HG02798 (cell line): ENCODE results near the gene RGPD8.
"Not testable (repeated sequence)": the region's sequence is repeated elsewhere in the genome, so short reads cannot be mapped to it uniquely, and the experiment has no call there.

Experiments
- ATAC-seq: cut with Tn5 transposase; IDR thresholded peaks from one replicate; pipeline ENCODE4 v1.9.1; 2021; ENCODE audit warnings: mild to moderate bottlenecking; ENCODE audit not compliant: unreplicated experiment, poor library complexity

The RGPD8 gene

DNA sequence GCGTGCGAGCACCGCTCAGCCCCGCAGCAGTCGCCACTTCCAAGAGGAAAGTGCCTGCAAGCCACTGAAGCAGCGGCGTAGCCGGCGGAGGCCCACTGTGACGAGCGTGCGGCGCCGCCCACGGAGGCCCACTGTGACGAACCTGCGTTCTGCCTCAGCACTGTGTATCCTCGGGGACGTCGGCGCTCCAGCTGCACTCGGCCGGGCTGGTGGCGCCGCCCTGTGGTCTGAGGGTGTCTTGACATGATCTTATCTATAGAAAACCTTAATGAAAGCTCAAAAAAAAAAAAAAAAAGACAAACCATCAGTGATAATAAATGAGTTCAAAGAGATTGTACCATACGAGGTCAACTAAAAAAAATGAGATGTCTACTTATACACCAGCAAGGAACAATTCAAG is at the start of gene RGPD8:
RGPD8 (minus strand) TSS at position 166 of the 400 bp plus-strand sequence. CDS start 192 bp downstream, outside the sequence.
- ATAC-seq = peak; percentile 99

DNA sequence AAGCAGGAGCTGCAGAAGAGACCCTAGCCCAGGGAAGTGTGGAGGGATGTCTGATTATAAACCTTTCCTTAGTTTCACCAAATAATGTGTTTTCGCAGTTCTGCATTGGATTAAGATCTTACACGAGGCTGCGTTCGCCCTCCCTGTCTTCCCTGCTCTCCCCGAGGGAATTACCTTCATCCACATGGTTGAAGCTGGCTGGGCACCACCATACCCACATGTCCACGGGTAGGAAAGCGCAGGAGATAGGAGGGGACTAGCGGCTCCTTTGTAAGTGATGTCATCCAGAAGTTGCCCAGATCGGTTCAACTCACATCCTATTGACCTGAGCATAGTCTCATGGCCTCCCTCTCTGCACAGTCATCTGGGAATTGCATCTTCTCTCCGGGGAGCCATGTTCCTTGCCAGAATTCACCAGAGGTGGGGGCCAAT is 49.6 kb upstream of the RGPD8 start:
- ATAC-seq = no peak

DNA sequence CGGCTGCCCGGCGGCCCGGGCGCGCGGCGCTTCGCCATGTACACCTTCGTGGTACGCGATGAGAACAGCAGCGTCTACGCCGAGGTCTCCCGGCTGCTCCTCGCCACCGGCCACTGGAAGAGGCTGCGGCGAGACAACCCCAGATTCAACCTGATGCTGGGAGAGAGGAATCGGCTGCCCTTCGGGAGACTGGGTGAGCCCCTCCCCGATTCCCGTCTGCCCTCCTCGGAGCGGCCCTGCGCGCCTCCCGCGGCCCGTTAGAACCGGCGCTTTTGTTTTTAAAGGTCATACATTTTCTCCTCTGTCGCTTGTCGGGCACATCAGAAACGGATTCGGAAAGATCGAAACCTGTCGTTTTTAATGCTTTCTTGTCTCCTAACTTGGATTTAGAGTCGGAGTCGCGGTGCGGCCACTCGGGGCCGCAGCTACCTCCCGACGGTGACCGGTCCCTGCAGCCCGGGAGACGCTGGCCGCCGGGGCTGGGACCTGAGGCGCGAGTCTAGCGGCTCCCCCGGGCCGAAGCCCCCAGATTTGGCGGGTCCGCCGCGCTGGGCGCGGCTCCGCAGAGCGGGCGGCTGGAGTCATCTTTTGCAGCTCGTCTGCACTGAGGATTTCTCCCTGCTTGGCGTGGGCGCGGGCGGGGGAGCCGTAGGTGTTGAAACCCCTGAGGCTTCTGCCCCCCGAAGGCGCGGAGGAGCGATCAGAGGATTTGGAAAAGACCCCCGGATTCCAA is 49.0 kb upstream of the RGPD8 start:
- ATAC-seq = no peak

GRCh38 chr2:112481528-112482233 is 48.2 kb upstream of the RGPD8 start, which contains the start of gene TTL:
TTL (plus strand) TSS chr2:112482156; CDS start chr2:112482345, 189 bp downstream.
- ATAC-seq = peak; percentile 85

GRCh38 chr2:112481050-112481527 is 47.6 kb upstream of the RGPD8 start:
- ATAC-seq = peak; percentile 73

GRCh38 chr2:112480530-112481049 is 47.1 kb upstream of the RGPD8 start:
- ATAC-seq = no peak

- no peak for ATAC-seq
Observed at GRCh38 chr2:112476434-112476833, 43.0 kb upstream of the RGPD8 start.

DNA sequence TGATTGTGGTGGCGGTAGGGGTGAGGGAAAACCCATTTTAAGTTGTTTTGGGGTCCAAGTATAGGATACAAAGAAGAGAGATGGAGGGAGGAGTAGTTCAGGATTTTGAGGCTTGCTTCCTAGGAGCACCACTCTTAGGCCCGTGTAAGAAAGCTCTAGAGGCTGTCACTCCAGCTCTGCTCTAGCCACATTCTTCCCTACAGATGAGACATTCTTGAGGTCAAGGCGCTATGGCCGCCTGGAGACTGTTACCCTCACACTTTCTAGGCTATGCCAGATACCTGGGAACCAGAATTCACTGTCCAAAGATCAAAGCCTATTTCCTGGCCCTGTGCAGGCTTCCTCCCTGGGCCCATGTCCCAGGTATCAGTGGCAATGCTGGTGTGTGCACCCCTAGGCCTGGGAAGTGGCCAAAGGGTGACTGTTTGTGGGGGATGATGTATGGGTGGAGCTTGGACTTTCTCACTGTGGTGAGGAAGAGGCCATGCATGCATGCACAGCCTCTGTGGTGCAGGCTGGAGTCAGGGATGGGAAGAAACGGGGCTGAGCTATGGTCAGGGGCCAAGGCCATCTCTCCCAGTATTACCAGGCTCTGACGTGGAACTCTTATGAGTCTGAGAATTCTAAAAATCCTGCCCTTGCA is 41.5 kb upstream of the RGPD8 start:
- no peak for ATAC-seq

- ATAC-seq = no peak
Observed at GRCh38 chr2:112472547-112473263, 39.3 kb upstream of the RGPD8 start.

GRCh38 chr2:112465382-112465781 is 31.9 kb upstream of the RGPD8 start:
- no peak for ATAC-seq

GRCh38 chr2:112463256-112463655 is 29.8 kb upstream of the RGPD8 start:
- ATAC-seq = no peak

DNA sequence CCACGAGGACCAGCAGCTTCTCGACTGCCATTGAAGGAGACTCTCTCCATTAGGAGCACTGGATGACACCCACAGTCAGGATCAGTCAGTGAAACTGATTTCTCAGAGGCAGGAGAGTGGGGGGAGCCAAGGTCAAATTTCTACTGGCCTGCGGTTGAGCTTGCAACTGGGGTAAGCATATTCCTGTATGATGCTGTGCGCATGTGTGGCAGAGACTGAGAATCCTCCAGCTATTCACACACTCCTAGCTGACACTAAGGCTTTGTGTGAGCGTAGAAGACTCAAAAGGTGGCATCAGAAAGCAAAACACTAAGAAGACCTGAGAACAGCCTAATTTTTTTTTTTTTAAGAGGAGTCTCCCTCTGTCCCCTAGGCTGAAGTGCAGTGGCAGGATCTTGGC is 28.7 kb upstream of the RGPD8 start:
- no peak for ATAC-seq

DNA sequence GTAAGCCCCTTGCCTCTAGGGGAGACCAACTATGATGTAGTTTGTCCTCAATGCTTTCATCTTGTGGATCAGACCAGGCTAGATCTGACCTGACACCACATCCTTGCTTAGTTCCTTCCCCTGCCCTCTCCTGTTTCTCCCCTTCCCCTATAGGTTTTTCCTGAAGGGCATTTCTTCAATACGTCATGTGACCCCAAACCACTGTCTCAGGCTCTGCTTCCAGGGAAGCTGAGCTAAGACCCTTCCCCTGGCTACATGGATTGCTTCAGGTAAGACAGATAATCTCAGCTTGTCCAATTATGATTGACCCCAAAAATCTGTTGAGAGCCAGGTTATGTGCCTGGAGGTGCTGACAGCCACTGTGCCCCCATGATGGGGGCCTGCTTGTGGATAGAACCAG is 25.9 kb upstream of the RGPD8 start:
- no peak for ATAC-seq

DNA sequence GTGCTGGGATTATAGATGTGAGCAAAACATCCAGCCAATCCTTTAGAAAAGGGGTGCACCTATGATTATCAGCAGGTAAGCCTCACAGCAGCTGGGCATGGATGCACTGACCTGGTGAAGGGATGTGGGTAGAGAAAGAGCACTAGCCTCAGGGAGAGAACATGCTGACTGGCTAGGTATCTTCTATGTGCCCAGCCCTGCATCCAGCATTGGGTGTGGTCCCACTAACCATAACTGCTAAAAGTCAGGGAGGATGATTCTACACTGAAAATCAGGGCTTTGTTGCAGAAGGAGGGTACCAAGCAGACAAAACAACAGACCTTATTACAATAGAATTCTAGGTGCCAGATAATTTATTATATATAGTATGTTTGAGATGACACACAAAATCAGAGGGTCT is 21.1 kb upstream of the RGPD8 start:
- ATAC-seq = no peak

- ATAC-seq = no peak
Observed at GRCh38 chr2:112451317-112451716, 17.9 kb upstream of the RGPD8 start.

GRCh38 chr2:112449854-112450253 is 16.4 kb upstream of the RGPD8 start:
- no peak for ATAC-seq

DNA sequence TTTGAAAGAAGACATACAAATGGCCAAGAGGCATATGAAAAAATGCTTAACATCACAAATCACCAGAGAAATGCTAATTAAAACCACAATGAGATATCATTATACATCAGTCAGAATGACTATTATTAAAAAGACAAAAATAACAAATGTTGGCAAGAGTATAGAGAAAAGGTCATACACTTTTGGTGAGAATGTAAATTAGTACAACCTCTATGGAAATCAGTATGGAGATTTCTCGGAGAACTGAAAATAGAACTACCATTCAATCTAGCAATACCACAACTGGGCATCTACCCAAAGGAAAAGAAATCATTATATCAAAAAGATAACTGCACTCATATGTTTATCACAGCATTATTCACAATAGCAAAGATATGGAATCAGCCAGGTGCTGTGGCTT is 10.8 kb upstream of the RGPD8 start:
- ATAC-seq = not testable (repeated sequence)

DNA sequence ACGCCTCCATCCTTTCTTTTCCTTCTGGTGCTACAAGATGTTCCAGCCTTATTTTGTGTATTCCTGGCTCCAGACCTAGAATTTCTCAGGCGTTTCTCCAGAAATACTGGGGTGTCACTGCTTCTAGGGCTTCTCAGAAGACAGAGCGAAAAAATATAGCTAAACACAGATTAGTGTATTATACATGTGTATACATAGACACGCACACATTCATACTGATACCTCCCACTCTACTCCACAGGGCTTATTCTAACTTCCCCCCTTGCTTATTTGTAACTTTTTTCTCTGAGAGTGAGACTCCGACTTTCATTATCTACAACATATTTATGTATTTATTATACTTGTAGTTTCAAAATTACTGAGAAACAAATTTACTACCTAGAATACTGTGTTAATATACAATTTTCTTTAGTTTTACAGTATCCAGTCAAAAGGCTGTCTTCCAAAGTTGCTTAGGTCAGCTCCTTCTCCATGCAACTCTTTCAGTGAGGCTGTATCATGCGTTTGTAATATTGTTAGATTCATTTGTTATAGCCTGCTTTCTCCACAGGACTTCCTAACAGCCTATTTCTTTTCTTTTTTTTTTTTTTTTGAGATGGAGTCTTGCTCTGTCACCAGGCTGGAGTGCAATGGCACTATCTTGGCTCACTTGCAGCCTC is 5.3 kb upstream of the RGPD8 start:
- not testable (repeated sequence) for ATAC-seq

- ATAC-seq = not testable (repeated sequence)
Observed at GRCh38 chr2:112437405-112437831, 4.0 kb upstream of the RGPD8 start.

- ATAC-seq = not testable (repeated sequence)
Observed at GRCh38 chr2:112436993-112437392, 3.5 kb upstream of the RGPD8 start.
